Gastrocnemius medialis (tissue), 4 donors: ENCODE data around the gene RPL7L1. TPM values are rescaled to one million over a fixed set of nuclear protein-coding genes. Genes with fewer than 3 reads are reported as not detected.

Source experiments
- ATAC-seq, 2 donors: fragments of 150-250 bp; one replicate each; pipeline ENCODE4 v1.9.1; 2016
- DNase-seq, 2 donors: peaks; one replicate each; pipeline ENCODE4 v3.0.0-alpha.2; 2019
- H3K27ac ChIP-seq, 4 donors: fragments of 200-600 bp; sonication (generic); 1 replicate in 1 of 4; 2 replicates in 3 of 4; pipeline ENCODE4 v1.5.1; 2016 to 2018; ENCODE audit warnings: mild to moderate bottlenecking in 2 of 4, moderate library complexity in 1 of 4
- H3K27me3 ChIP-seq, 3 donors: fragments of 200-600 bp; sonication (generic) in 2 of 3; 1 replicate in 1 of 3; 2 replicates in 2 of 3; pipeline versions ENCODE4 v1.5.1 to v1.6.0; 2016 to 2019; ENCODE audit warnings: mild to moderate bottlenecking in 1 of 3, moderate library complexity in 1 of 3
- H3K36me3 ChIP-seq, 2 donors: fragments of 200-600 bp; sonication (generic) in 1 of 2; one replicate each; pipeline ENCODE4 v1.5.1; 2017 to 2018
- H3K4me1 ChIP-seq, 2 donors: fragments of 200-600 bp; sonication (generic) in 1 of 2; one replicate each; pipeline ENCODE4 v1.5.1; 2016 to 2017; ENCODE audit warnings: mild to moderate bottlenecking in 2 of 2
- H3K4me3 ChIP-seq, 4 donors: fragments of 200-600 bp; sonication (generic) in 3 of 4; 1 replicate in 1 of 4; 2 replicates in 3 of 4; pipeline ENCODE4 v1.5.1; 2016 to 2019; ENCODE audit warnings: mild to moderate bottlenecking in 2 of 4
- H3K9me3 ChIP-seq, 3 donors: fragments of 200-600 bp; sonication (generic) in 2 of 3; 1 replicate in 1 of 3; 2 replicates in 2 of 3; pipeline ENCODE4 v1.5.1; 2016 to 2019
- POLR2A ChIP-seq, 2 donors: fragments of 450-650 bp; IDR thresholded peaks; one replicate each; pipeline ENCODE4 v1.6.1; 2017; ENCODE audit warnings: antibody characterized with exemption in 2 of 2, mild to moderate bottlenecking in 2 of 2, moderate library complexity in 2 of 2
- in situ Hi-C, 4 donors: fragments of 200-750 bp; cut with MboI; loops; one replicate each; pipeline versions ENCODE4 v1.15.0 to v1.8.0; 2017; ENCODE audit warnings: low sequenced_read_pairs in 4 of 4
- intact Hi-C: fragments of 100-400 bp; cut with DNase I; formaldehyde crosslinking; loops from one replicate; pipeline ENCODE4 v1.15.1; 2023; ENCODE audit warnings: low total_unique reads
- total RNA-seq, 4 donors: library from RNA; depleted of rRNA; stranded (reverse); fragments of >200 nt; gene quantifications; one replicate each; pipeline versions ENCODE4 v1.1.0 to v1.2.3, GENCODE V29; 2016
- TF ChIP-seq, protein P1 (sequence below), 5 experiments: fragments of 450-650 bp in 3 of 5; fragments of 200-600 bp in 2 of 5; sonication (generic) in 2 of 5; IDR thresholded peaks in 4 of 5; conservative IDR thresholded peaks in 1 of 5; 1 replicate in 4 of 5; 2 replicates in 1 of 5; pipeline ENCODE4 v1.5.1; 2016 to 2019; ENCODE audit warnings: antibody characterized with exemption in 5 of 5, mild to moderate bottlenecking in 3 of 5, moderate library complexity in 3 of 5

The RPL7L1 gene
- total RNA-seq, 4 donors from 2014 or later = 59.6 to 87.1 (median 65.2) TPM

DNA sequence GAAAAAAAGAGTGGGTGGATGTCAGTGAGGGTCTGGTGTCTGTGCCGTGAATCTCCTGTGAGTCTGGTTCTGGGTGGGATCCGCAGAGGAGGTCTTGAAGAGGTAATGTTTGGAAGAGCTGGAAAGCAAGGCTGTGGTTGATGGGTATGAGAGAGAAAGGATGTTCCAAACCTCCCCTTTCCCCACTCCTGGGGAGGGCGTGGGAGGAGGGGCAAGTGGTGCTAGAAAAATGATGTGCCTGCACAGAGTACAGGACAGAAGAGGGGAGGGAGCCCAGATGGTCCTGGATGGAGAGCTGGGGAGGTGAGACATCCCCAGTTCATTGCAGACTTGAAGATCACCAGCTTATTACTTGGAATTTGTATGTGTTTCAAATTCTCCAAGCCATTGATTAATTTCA lies 53.0 kb downstream of the RPL7L1 start:
- intact Hi-C loops = no loop called here
- H3K27me3 ChIP-seq = no peaks in the 10 kb centered on the region

GRCh38 chr6:42933205-42933604 lies 53.8 kb downstream of the RPL7L1 start:
- Histone ChIP-seq H3K9me3 (no peaks in the 10 kb centered on the region), H3K36me3 (peaks cover 0 to 24% of the 10 kb centered on the region in 2 donors), H3K27ac (no peak overlapping the region), H3K4me1 (peaks cover 17 to 18% of the 10 kb centered on the region in 2 donors), H3K27me3 (no peaks in the 10 kb centered on the region), H3K4me3 (no peak overlapping the region)
- ATAC-seq (no peak), DNase-seq (no peak)
- intact Hi-C loops (no loop called here), in situ Hi-C loops (no loop called here)
- no peak for TF ChIP-seq POLR2A (IDR thresholded peaks at IDR 0.05)
- TF ChIP-seq, protein P1, sequence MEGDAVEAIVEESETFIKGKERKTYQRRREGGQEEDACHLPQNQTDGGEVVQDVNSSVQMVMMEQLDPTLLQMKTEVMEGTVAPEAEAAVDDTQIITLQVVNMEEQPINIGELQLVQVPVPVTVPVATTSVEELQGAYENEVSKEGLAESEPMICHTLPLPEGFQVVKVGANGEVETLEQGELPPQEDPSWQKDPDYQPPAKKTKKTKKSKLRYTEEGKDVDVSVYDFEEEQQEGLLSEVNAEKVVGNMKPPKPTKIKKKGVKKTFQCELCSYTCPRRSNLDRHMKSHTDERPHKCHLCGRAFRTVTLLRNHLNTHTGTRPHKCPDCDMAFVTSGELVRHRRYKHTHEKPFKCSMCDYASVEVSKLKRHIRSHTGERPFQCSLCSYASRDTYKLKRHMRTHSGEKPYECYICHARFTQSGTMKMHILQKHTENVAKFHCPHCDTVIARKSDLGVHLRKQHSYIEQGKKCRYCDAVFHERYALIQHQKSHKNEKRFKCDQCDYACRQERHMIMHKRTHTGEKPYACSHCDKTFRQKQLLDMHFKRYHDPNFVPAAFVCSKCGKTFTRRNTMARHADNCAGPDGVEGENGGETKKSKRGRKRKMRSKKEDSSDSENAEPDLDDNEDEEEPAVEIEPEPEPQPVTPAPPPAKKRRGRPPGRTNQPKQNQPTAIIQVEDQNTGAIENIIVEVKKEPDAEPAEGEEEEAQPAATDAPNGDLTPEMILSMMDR (IDR thresholded peaks at IDR 0.05 in 4 of 5, conservative IDR thresholded peaks at IDR 0.05 in 1 of 5) = no peak

More for the DNA sequence above, 53.0 kb downstream of the RPL7L1 start:
- peaks cover 0 to 20% of the 10 kb centered on the region in 2 donors for H3K36me3 ChIP-seq
- DNase-seq (no peak), ATAC-seq (no peak)
- TF ChIP-seq, protein P1 (IDR thresholded peaks at IDR 0.05 in 4 of 5, conservative IDR thresholded peaks at IDR 0.05 in 1 of 5) = no peak
- TF ChIP-seq POLR2A (IDR thresholded peaks at IDR 0.05) = no peak
- in situ Hi-C loops = no loop called here
- no peaks in the 10 kb centered on the region for H3K9me3 ChIP-seq
- peaks cover 17 to 19% of the 10 kb centered on the region in 2 donors for H3K4me1 ChIP-seq
- no peak overlapping the region for H3K27ac ChIP-seq
- H3K4me3 ChIP-seq = no peak overlapping the region

DNA sequence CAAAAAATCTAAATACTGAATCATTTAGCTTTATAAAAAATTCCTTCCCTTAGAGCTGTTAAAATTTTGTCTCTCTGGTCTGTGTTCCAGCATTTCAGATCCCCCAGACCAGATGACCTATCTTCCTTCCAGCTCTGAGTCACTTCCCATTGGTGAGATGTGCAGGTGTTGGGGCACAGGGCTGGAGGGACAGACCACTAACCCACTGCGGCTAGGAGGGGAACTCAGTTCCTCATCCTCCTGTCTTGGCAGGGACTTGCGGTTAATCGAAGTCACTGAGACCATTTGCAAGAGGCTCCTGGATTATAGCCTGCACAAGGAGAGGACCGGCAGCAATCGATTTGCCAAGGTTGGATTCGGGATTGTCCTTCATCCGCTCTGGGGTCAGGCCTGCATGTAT lies 55.9 kb downstream of the RPL7L1 start:
- DNase-seq (no peak), ATAC-seq (no peak)
- H3K27ac ChIP-seq = no peak overlapping the region
- TF ChIP-seq, protein P1 (IDR thresholded peaks at IDR 0.05 in 4 of 5, conservative IDR thresholded peaks at IDR 0.05 in 1 of 5) = no peak
- TF ChIP-seq POLR2A (IDR thresholded peaks at IDR 0.05) = no peak
- in situ Hi-C loops = no loop called here
- no peaks in the 10 kb centered on the region for H3K9me3 ChIP-seq
- no peak overlapping the region for H3K4me3 ChIP-seq
- H3K36me3 ChIP-seq = peaks cover 0 to 24% of the 10 kb centered on the region in 2 donors
- H3K27me3 ChIP-seq = no peaks in the 10 kb centered on the region
- intact Hi-C loops = no loop called here
- peaks cover 6 to 7% of the 10 kb centered on the region in 2 donors for H3K4me1 ChIP-seq

GRCh38 chr6:42936398-42936797 lies 57.0 kb downstream of the RPL7L1 start:
- peaks cover 0 to 24% of the 10 kb centered on the region in 2 donors for H3K36me3 ChIP-seq
- intact Hi-C loops = no loop called here

More at GRCh38 chr6:42936398-42936797, 57.0 kb downstream of the RPL7L1 start:
- H3K4me3 ChIP-seq = no peak overlapping the region
- in situ Hi-C loops = no loop called here
- TF ChIP-seq, protein P1 (IDR thresholded peaks at IDR 0.05 in 4 of 5, conservative IDR thresholded peaks at IDR 0.05 in 1 of 5) = no peak
- no peak for TF ChIP-seq POLR2A (IDR thresholded peaks at IDR 0.05)
- H3K27ac ChIP-seq = no peak overlapping the region
- no peak for DNase-seq
- ATAC-seq = no peak
- no peaks in the 10 kb centered on the region for H3K27me3 ChIP-seq
- no peaks in the 10 kb centered on the region for H3K9me3 ChIP-seq
- H3K4me1 ChIP-seq = no peaks in the 10 kb centered on the region
